Neural progenitor cell (in vitro differentiated cells): ENCODE measurements around the gene SCYGR1. TPM values are rescaled to one million over a fixed set of nuclear protein-coding genes. Genes with fewer than 3 reads are reported as not detected.

Source experiments
- DNase-seq: peaks from one replicate; pipeline ENCODE4 v3.0.0-alpha.2; 2016; ENCODE audit warnings: low spot score
- H2AFZ ChIP-seq: fragments of 200-600 bp; sonication (generic); replicated peaks from 2 replicates; pipeline ENCODE4 v1.6.1; 2016; ENCODE audit warnings: antibody characterized with exemption
- H3F3A ChIP-seq: fragments of 200-600 bp; sonication (generic); 2 replicates; pipeline ENCODE4 v1.6.1; 2016; ENCODE audit warnings: antibody characterized with exemption, low read depth
- H3K27ac ChIP-seq: fragments of 200-600 bp; sonication (generic); 2 replicates; pipeline ENCODE4 v1.5.1; 2016; ENCODE audit warnings: mild to moderate bottlenecking
- H3K27me3 ChIP-seq: fragments of 200-600 bp; sonication (generic); 2 replicates; pipeline ENCODE4 v1.6.1; 2016; ENCODE audit warnings: mild to moderate bottlenecking, moderate library complexity
- H3K36me3 ChIP-seq: fragments of 200-600 bp; sonication (generic); 2 replicates; pipeline ENCODE4 v1.5.1; 2016
- H3K4me1 ChIP-seq: fragments of 200-600 bp; sonication (generic); 2 replicates; pipeline ENCODE4 v1.6.1; 2016; ENCODE audit warnings: mixed run types
- H3K4me2 ChIP-seq: fragments of 200-600 bp; sonication (generic); 2 replicates; pipeline ENCODE4 v1.6.1; 2016
- H3K4me3 ChIP-seq: fragments of 200-600 bp; sonication (generic); 2 replicates; pipeline ENCODE4 v1.5.1; 2016
- H3K79me2 ChIP-seq: fragments of 200-600 bp; sonication (generic); 2 replicates; pipeline ENCODE4 v1.6.1; 2016; ENCODE audit warnings: low read depth
- H3K9ac ChIP-seq: fragments of 200-600 bp; sonication (generic); 2 replicates; pipeline ENCODE4 v1.6.1; 2016
- H3K9me3 ChIP-seq: fragments of 200-600 bp; sonication (generic); 2 replicates; pipeline ENCODE4 v1.5.1; 2016; ENCODE audit warnings: low read depth
- H4K20me1 ChIP-seq: fragments of 200-600 bp; sonication (generic); 2 replicates; pipeline ENCODE4 v1.6.1; 2016; ENCODE audit warnings: low read depth
- H3K27ac Mint-ChIP-seq: 3 replicates; pipeline ENCODE4 v1.8.0; 2021; ENCODE audit warnings: mixed read lengths
- H3K27me3 Mint-ChIP-seq: 2 replicates; pipeline ENCODE4 v1.8.0; 2022; ENCODE audit warnings: low read depth, mild to moderate bottlenecking, inconsistent platforms, moderate library complexity, mixed read lengths; ENCODE audit not compliant: insufficient read depth
- H3K36me3 Mint-ChIP-seq: 3 replicates; pipeline ENCODE4 v1.8.0; 2021; ENCODE audit warnings: mixed read lengths
- H3K4me1 Mint-ChIP-seq: 3 replicates; pipeline ENCODE4 v1.8.0; 2021; ENCODE audit warnings: mixed read lengths
- H3K4me3 Mint-ChIP-seq: 3 replicates; pipeline ENCODE4 v1.8.0; 2021; ENCODE audit warnings: mild to moderate bottlenecking, moderate library complexity, mixed read lengths
- H3K9me3 Mint-ChIP-seq: 3 replicates; pipeline ENCODE4 v1.8.0; 2020; ENCODE audit warnings: mixed read lengths
- CTCF ChIP-seq: fragments of 200-600 bp; sonication (generic); IDR thresholded peaks from 2 replicates; pipeline ENCODE4 v1.5.1; 2017; ENCODE audit warnings: antibody characterized with exemption, mild to moderate bottlenecking
- EZH2 ChIP-seq: fragments of 200-600 bp; sonication (generic); IDR thresholded peaks from 2 replicates; pipeline ENCODE4 v1.6.1; 2017; ENCODE audit warnings: antibody characterized with exemption, mild to moderate bottlenecking, moderate library complexity
- EZH2phosphoT487 ChIP-seq: fragments of 200-600 bp; sonication (generic); IDR thresholded peaks from 2 replicates; pipeline ENCODE4 v1.6.1; 2017; ENCODE audit warnings: antibody characterized with exemption
- total RNA-seq: library from RNA; depleted of rRNA; stranded (reverse); fragments of >200 nt; gene quantifications from 2 replicates; pipeline ENCODE4 v1.2.3, GENCODE V29; 2015; ENCODE audit warnings: low replicate concordance

Gene SCYGR1
- total RNA-seq, 1 donor from 2014 or later: not detected

- H3K4me2 ChIP-seq: no peak overlapping the region
These were observed 23.7 kb upstream of the SCYGR1 start for GRCh38 chr2:227411320-227411989.

GRCh38 chr2:227410191-227410590 lies 22.4 kb upstream of the SCYGR1 start:
- Histone ChIP-seq H3K79me2 (no peaks in the 10 kb centered on the region), H3K27ac (no peak overlapping the region), H3K9ac (no peak overlapping the region), H3F3A (no peaks in the 10 kb centered on the region), H3K4me2 (no peak overlapping the region), H3K4me3 (no peak overlapping the region), H3K36me3 (no peaks in the 10 kb centered on the region), H2AFZ (no peak overlapping the region), H4K20me1 (no peaks in the 10 kb centered on the region), H3K4me1 (no peaks in the 10 kb centered on the region), H3K27me3 (no peaks in the 10 kb centered on the region), H3K9me3 (no peaks in the 10 kb centered on the region)
- DNase-seq: no peak
- H3K9me3 Mint-ChIP-seq: no peaks in the 10 kb centered on the region
- TF ChIP-seq EZH2: no peak
- TF ChIP-seq CTCF: no peak
- no peak for TF ChIP-seq EZH2phosphoT487
- H3K27me3 Mint-ChIP-seq: peaks cover 5% of the 10 kb centered on the region
- no peak overlapping the region for H3K27ac Mint-ChIP-seq
- peaks cover 9% of the 10 kb centered on the region for H3K4me1 Mint-ChIP-seq
- no peaks in the 10 kb centered on the region for H3K36me3 Mint-ChIP-seq
- H3K4me3 Mint-ChIP-seq: no peak overlapping the region

More at GRCh38 chr2:227411320-227411989, 23.7 kb upstream of the SCYGR1 start:
- Mint-ChIP-seq H3K9me3 (no peaks in the 10 kb centered on the region), H3K27ac (no peak overlapping the region), H3K4me3 (no peak overlapping the region), H3K27me3 (peaks cover 5% of the 10 kb centered on the region), H3K36me3 (no peaks in the 10 kb centered on the region), H3K4me1 (peaks cover 7% of the 10 kb centered on the region)
- H3K36me3 ChIP-seq: no peaks in the 10 kb centered on the region
- H3F3A ChIP-seq: no peaks in the 10 kb centered on the region
- no peak for DNase-seq
- H3K9me3 ChIP-seq: no peaks in the 10 kb centered on the region
- H3K79me2 ChIP-seq: no peaks in the 10 kb centered on the region
- peak overlapping the region; percentile 29 for H2AFZ ChIP-seq
- no peaks in the 10 kb centered on the region for H3K4me1 ChIP-seq
- H3K4me3 ChIP-seq: no peak overlapping the region
- H3K27ac ChIP-seq: no peak overlapping the region
- no peak overlapping the region for H3K9ac ChIP-seq
- H4K20me1 ChIP-seq: no peaks in the 10 kb centered on the region
- H3K27me3 ChIP-seq: no peaks in the 10 kb centered on the region
- TF ChIP-seq CTCF: no peak
- no peak for TF ChIP-seq EZH2phosphoT487
- no peak for TF ChIP-seq EZH2

- H3K4me3 ChIP-seq: no peak overlapping the region
- no peak overlapping the region for H3K27ac ChIP-seq
- H3K4me1 ChIP-seq: no peaks in the 10 kb centered on the region
- TF ChIP-seq CTCF (no peak), EZH2 (no peak), EZH2phosphoT487 (no peak)
- Mint-ChIP-seq H3K9me3 (peaks cover 4% of the 10 kb centered on the region), H3K27me3 (peaks cover 2% of the 10 kb centered on the region), H3K36me3 (no peaks in the 10 kb centered on the region), H3K4me3 (no peak overlapping the region), H3K27ac (no peak overlapping the region), H3K4me1 (peaks cover 9% of the 10 kb centered on the region)
- H3K9ac ChIP-seq: no peak overlapping the region
- peak; percentile 44 for DNase-seq
- no peaks in the 10 kb centered on the region for H3F3A ChIP-seq
- no peaks in the 10 kb centered on the region for H3K79me2 ChIP-seq
- H3K27me3 ChIP-seq: no peaks in the 10 kb centered on the region
- H3K9me3 ChIP-seq: no peaks in the 10 kb centered on the region
- no peaks in the 10 kb centered on the region for H3K36me3 ChIP-seq
- H3K4me2 ChIP-seq: no peak overlapping the region
- no peaks in the 10 kb centered on the region for H4K20me1 ChIP-seq
- no peak overlapping the region for H2AFZ ChIP-seq
These were observed 19.9 kb upstream of the SCYGR1 start for GRCh38 chr2:227407591-227408151.
